K562 (cell line): ENCODE measurements around the gene SPATA31A1. TPM values are rescaled to one million over a fixed set of nuclear protein-coding genes. Genes with fewer than 3 reads are reported as not detected.
A peak's percentile ranks its signal among the peaks of the same experiment; 100 is the strongest.
"Not testable (repeated sequence)": the region's sequence is repeated elsewhere in the genome, so short reads cannot be mapped to it uniquely, and the experiment has no call there.

Source experiments
- ATAC-seq: fragments of 200-7000 bp; cut with Tn5 transposase; 3 replicates; pipeline ENCODE4 v1.9.1; 2020; ENCODE audit warnings: moderate library complexity
- Bru-seq: library from RNA; stranded (reverse); fragments of 400-500 nt; gene quantifications from one replicate; lab custom pipeline; 2021; lab: Mats Ljungman, UMichigan
- BruChase-seq, 2 experiments: library from RNA; stranded (reverse); fragments of 400-500 nt; gene quantifications; one replicate each; lab custom pipeline; 2021; lab: Mats Ljungman, UMichigan
- BruUV-seq: library from RNA; stranded (reverse); fragments of 400-500 nt; replicated peaks from 2 replicates; lab custom pipeline; 2021; lab: Mats Ljungman, UMichigan
- CTCF ChIA-PET: fragments of 300-600 bp; formaldehyde crosslinking; extraction: SDS; loops from one replicate; lab custom pipeline; 2021; ENCODE audit warnings: low intra/inter-chr PET ratio; lab: Yijun Ruan, JAX
- POLR2A ChIA-PET: fragments of 300-600, 350-650 bp; sonication (Branson Sonifier 250); formaldehyde crosslinking; extraction: SDS; loops from one replicate; lab custom pipeline; 2021; ENCODE audit warnings: antibody characterized with exemption, inconsistent platforms; lab: Yijun Ruan, JAX
- DNase-seq, 4 experiments: peaks; one replicate each; pipeline versions ENCODE4 v3.0.0 to v3.0.0-alpha.2; 2011 to 2018; ENCODE audit warnings: low spot score in 3 of 4, mixed read lengths in 3 of 4; ENCODE audit errors: extremely low read depth in 1 of 4
- FAIRE-seq: peaks from 2 replicates; lab custom pipeline; 2011; peaks lifted over from hg19 to GRCh38; lab: Jason Lieb, UNC
- H2AFZ ChIP-seq: 2 replicates; pipeline ENCODE4 v1.6.0; 2011; ENCODE audit warnings: low read depth, low read length, control low read depth, inconsistent platforms
- H3K27ac ChIP-seq: fragments of 200-600 bp; 3 replicates; pipeline ENCODE4 v1.8.0; 2011; ENCODE audit warnings: low read depth, mild to moderate bottlenecking, control low read depth, inconsistent platforms, low read length, moderate library complexity, mixed read lengths; ENCODE audit errors: extremely low read depth
- H3K27me3 ChIP-seq, 2 experiments: fragments of 300-600 bp in 1 of 2; 2 replicates in 1 of 2; 3 replicates in 1 of 2; pipeline versions ENCODE4 v1.6.0 to v1.8.0; 2011; ENCODE audit warnings: inconsistent platforms in 2 of 2, low read length in 2 of 2, mild to moderate bottlenecking in 1 of 2, mixed read lengths in 1 of 2, moderate library complexity in 1 of 2; ENCODE audit not compliant: control insufficient read depth in 2 of 2, insufficient read depth in 2 of 2
- H3K36me3 ChIP-seq: fragments of 300-600 bp; 3 replicates; pipeline ENCODE4 v1.8.0; 2011; ENCODE audit warnings: mild to moderate bottlenecking, low read length, inconsistent platforms; ENCODE audit not compliant: control insufficient read depth, insufficient read depth
- H3K4me1 ChIP-seq, 2 experiments: fragments of 200-600 bp in 1 of 2; replicated peaks in 1 of 2; 2 replicates in 1 of 2; 3 replicates in 1 of 2; pipeline versions ENCODE4 v1.5.1 to v1.8.0; 2011; ENCODE audit warnings: inconsistent platforms in 2 of 2, low read length in 2 of 2, mild to moderate bottlenecking in 1 of 2, mixed read lengths in 1 of 2, moderate library complexity in 1 of 2; ENCODE audit not compliant: control insufficient read depth in 2 of 2, insufficient read depth in 2 of 2
- H3K4me2 ChIP-seq: 2 replicates; pipeline ENCODE4 v1.6.1; 2011; ENCODE audit warnings: low read length, control low read depth, inconsistent platforms, mixed read lengths; ENCODE audit not compliant: insufficient read depth
- H3K4me3 ChIP-seq: fragments of 200-600 bp; sonication (generic), shearing (Covaris generic); 2 replicates; pipeline ENCODE4 v1.5.1; 2016; ENCODE audit warnings: control low read depth, inconsistent platforms
- H3K79me2 ChIP-seq: fragments of 200-600 bp; 3 replicates; pipeline ENCODE4 v1.8.0; 2011; ENCODE audit warnings: low read length, inconsistent platforms; ENCODE audit not compliant: control insufficient read depth, insufficient read depth
- H3K9ac ChIP-seq, 2 experiments: 2 replicates each; pipeline versions ENCODE4 v1.6.0 to v1.6.1; 2011; ENCODE audit warnings: low read depth in 2 of 2, low read length in 2 of 2, control low read depth in 1 of 2, inconsistent platforms in 1 of 2, mild to moderate bottlenecking in 1 of 2, mixed read lengths in 1 of 2; ENCODE audit not compliant: insufficient read depth in 1 of 2
- H3K9me1 ChIP-seq: one replicate; pipeline ENCODE4 v1.6.0; 2011; ENCODE audit warnings: inconsistent platforms, mild to moderate bottlenecking, low read length, moderate library complexity; ENCODE audit not compliant: control insufficient read depth, insufficient read depth
- H3K9me3 ChIP-seq: replicated peaks from 2 replicates; pipeline ENCODE4 v1.5.1; 2011; ENCODE audit warnings: low read depth, low read length, inconsistent platforms; ENCODE audit not compliant: control insufficient read depth, insufficient read depth
- H4K20me1 ChIP-seq: replicated peaks from 2 replicates; pipeline ENCODE4 v1.6.1; 2011; ENCODE audit warnings: low read length, inconsistent platforms, mixed read lengths; ENCODE audit not compliant: control insufficient read depth, insufficient read depth
- WGBS: fragments of 100-300 bp; shearing (Covaris generic); methylation state at CpG from one replicate; pipeline ENCODE4 v1.1.6; 2016; ENCODE audit warnings: low coverage, mixed read lengths; ENCODE audit not compliant: insufficient coverage; ENCODE audit errors: missing lambda C conversion rate; 5-methylcytosine and 5-hydroxymethylcytosine counted together
- in situ Hi-C: fragments of 300-500 bp; cut with MboI; formaldehyde crosslinking; loops from 4 replicates; pipeline ENCODE4 v1.15.0; 2018; ENCODE audit warnings: inconsistent platforms, mixed read lengths
- intact Hi-C: fragments of 100-400 bp; cut with micrococcal nuclease; formaldehyde crosslinking; loops from 2 replicates; pipeline ENCODE4 v1.14.2; 2022
- long read RNA-seq, 3 experiments: library from polyadenylated mRNA in 2 of 3; library from RNA in 1 of 3; unstranded in 2 of 3; stranded (forward) in 1 of 3; transcript quantifications; one replicate each; pipeline ENCODE4 v2.0.0, GENCODE V29; 2019 to 2022
- polyA minus RNA-seq, 3 experiments: library from RNA; depleted of rRNA, polyadenylated mRNA; stranded (reverse); fragments of >200 nt; gene quantifications; 2 replicates each; pipeline ENCODE4 v1.2.3, GENCODE V29; 2011
- polyA plus RNA-seq, 8 experiments: library from polyadenylated mRNA; depleted of rRNA in 4 of 8; stranded (reverse) in 5 of 8; unstranded in 3 of 8; fragments of >200 nt; fragmentation: Nextera tagmentation in 2 of 8; fragmentation: Illumina TruSeq in 1 of 8; extraction: Ambion mirVana in 2 of 8; extraction: Trizol in 1 of 8; gene quantifications; 2 replicates each; pipeline versions ENCODE4 v1.2.1 to v1.2.3, GENCODE V29; 2011 to 2014; ENCODE audit warnings: inconsistent platforms in 1 of 8, missing spikeins in 1 of 8
- total RNA-seq, 7 experiments: library from RNA; depleted of rRNA in 6 of 7; stranded (reverse); fragments of >200 nt in 6 of 7; fragmentation: Illumina TruSeq in 2 of 7; extraction: Trizol in 2 of 7; gene quantifications; 2 replicates each; pipeline versions ENCODE4 v1.2.1 to v1.2.3, GENCODE V29; 2011 to 2021; ENCODE audit warnings: low replicate concordance in 1 of 7

The SPATA31A1 gene
- total RNA-seq (2011; cell fraction: chromatin; rRNA removed; ENCODE audit: low replicate concordance) = not detected in 2 replicates
- total RNA-seq (2011; cell fraction: nucleolus; rRNA removed) = 0.13 and 0.17 TPM in 2 replicates
- total RNA-seq (2011; cell fraction: nucleoplasm; rRNA removed) = 0.22 TPM in 1 of 2 replicates, not detected in the other
- not detected in 2 replicates for total RNA-seq (2014; rRNA removed)
- not detected in 2 replicates for total RNA-seq (2014; rRNA removed; fragmentation: Illumina TruSeq; extraction: Trizol)
- total RNA-seq (2015; rRNA removed; fragmentation: Illumina TruSeq; extraction: Trizol) = not detected in 2 replicates
- not detected in 2 replicates for total RNA-seq (2021)
- not detected in 2 replicates for polyA plus RNA-seq (2011; rRNA removed)
- polyA plus RNA-seq (2011; cell fraction: cytosol; rRNA removed) = not detected in 2 replicates
- 0.07 TPM in 1 of 2 replicates, not detected in the other for polyA plus RNA-seq (2011; cell fraction: nucleus; rRNA removed)
- polyA plus RNA-seq (2012) = 0.04 TPM in 1 of 2 replicates, not detected in the other
- 0.04 TPM in 2 replicates for polyA plus RNA-seq (2014; fragmentation: Illumina TruSeq; extraction: Trizol)
- not detected for polyA plus RNA-seq (2014; fragmentation: Nextera tagmentation; extraction: Ambion mirVana)
- not detected in 2 replicates for polyA plus RNA-seq (2014; rRNA removed)
- not detected in 2 replicates for polyA minus RNA-seq (2011; rRNA and poly(A)+ RNA removed)
- not detected in 2 replicates for polyA minus RNA-seq (2011; cell fraction: cytosol; rRNA and poly(A)+ RNA removed)
- not detected in 2 replicates for polyA minus RNA-seq (2011; cell fraction: nucleus; rRNA and poly(A)+ RNA removed)
- Bru-seq, nascent RNA = not detected
- percentile 11 among the genes with signal in this experiment for BruChase-seq, experiment 1, labeled RNA remaining after a 2-hour chase
- BruChase-seq, experiment 2, labeled RNA remaining after a 6-hour chase = not detected
- long read RNA-seq, experiment 1 = 0 reads
- long read RNA-seq, experiment 2 = 0 reads
- long read RNA-seq, experiment 3 = 0 reads

DNA sequence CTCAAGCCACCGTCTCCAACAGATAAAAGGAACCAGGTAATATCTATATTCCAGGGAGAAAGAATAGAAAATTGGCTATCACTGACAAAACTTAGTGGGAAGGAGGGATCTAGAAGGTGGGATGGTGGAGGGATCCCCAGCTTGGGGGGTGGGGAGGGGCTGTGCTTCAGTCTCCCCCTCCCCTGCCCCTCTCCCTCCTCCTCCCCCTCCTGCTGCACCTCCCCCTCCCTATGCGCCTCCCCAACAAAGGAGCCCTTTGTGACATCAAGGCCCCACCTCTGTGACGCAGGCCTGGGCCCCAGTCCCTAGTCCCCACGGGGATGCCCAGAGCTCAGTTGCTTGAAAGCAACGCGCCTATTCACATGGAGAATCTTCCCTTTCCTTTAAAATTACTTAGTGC, at the start of gene SPATA31A1:
SPATA31A1 (plus strand) TSS at position 301 of the 400 bp plus-strand sequence; CDS start at position 363, 62 bp downstream.
- H3K4me1 ChIP-seq, H3K4me2 ChIP-seq, intact Hi-C loops, H2AFZ ChIP-seq, FAIRE-seq, H3K36me3 ChIP-seq, H3K27ac ChIP-seq, POLR2A ChIA-PET, H4K20me1 ChIP-seq, H3K9ac ChIP-seq, H3K79me2 ChIP-seq, CTCF ChIA-PET, BruUV-seq, H3K9me3 ChIP-seq, DNase-seq, H3K9me1 ChIP-seq, ATAC-seq, in situ Hi-C loops, H3K27me3 ChIP-seq, H3K4me3 ChIP-seq: not testable (repeated sequence)
- no CpG with 5 or more reads among the region's 6 CpGs for WGBS

- H2AFZ ChIP-seq, in situ Hi-C loops, H3K27ac ChIP-seq, DNase-seq, ATAC-seq, intact Hi-C loops, POLR2A ChIA-PET, H3K9me3 ChIP-seq, H3K27me3 ChIP-seq, H3K36me3 ChIP-seq, H3K9ac ChIP-seq, BruUV-seq, H3K79me2 ChIP-seq, CTCF ChIA-PET, H4K20me1 ChIP-seq, H3K9me1 ChIP-seq, FAIRE-seq, H3K4me3 ChIP-seq, H3K4me1 ChIP-seq, H3K4me2 ChIP-seq: not testable (repeated sequence)
- no CpG with 5 or more reads among the region's 2 CpGs for WGBS
These were observed 52.1 kb downstream of the SPATA31A1 start for GRCh38 chr9:39407261-39408204.

DNA sequence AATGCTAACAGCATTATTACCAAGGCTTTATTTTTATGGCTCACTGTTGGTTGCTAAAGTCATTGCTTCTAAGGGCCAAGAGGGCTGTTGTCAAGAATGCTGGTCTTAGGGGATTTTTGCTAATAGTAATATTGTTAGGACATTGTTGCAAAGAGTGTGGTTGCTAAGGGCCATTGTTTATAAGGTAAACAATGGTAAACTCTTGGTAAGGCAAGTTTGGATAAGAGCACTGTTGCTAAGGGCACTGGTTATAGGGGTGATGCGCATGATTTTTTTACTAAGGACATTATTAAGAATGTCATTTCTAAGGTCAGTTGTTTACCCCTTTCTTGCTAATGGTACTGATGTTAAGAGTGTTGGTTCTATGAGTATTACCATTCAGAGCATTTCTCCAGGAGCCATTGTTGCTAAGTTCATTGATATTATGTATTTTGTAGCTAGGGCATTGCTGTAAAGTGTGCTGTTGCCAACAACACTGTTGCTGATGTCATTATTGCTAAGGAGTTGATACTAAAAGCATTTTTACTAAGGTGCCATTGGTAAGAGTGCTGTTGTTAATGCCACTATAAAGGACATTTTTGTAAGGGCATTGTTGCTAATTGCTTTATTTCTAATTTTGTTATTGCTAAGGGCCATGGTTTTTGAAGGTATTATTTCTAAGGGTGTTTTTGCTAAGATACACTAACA, 55.9 kb downstream of the SPATA31A1 start:
- H3K4me1 ChIP-seq, ATAC-seq, H3K9me3 ChIP-seq, H3K9me1 ChIP-seq, H4K20me1 ChIP-seq, FAIRE-seq, H3K27ac ChIP-seq, H3K27me3 ChIP-seq, POLR2A ChIA-PET, H3K4me2 ChIP-seq, H3K79me2 ChIP-seq, H3K4me3 ChIP-seq, CTCF ChIA-PET, DNase-seq, H3K9ac ChIP-seq, H3K36me3 ChIP-seq, BruUV-seq, in situ Hi-C loops, H2AFZ ChIP-seq, intact Hi-C loops: not testable (repeated sequence)
- no CpG with 5 or more reads among the region's 1 CpG for WGBS
